ENCODE results near the gene METAP2. TPM values are rescaled to one million over a fixed set of nuclear protein-coding genes. Genes with fewer than 3 reads are reported as not detected.
"Not testable (repeated sequence)": the region's sequence is repeated elsewhere in the genome, so short reads cannot be mapped to it uniquely, and the experiment has no call there.

The METAP2 gene
- total and polyA plus RNA-seq, 3 experiments from 2014 or later, result 36.1 to 129 (median 109) TPM

GRCh38 chr12:95481888-95482287, 7.9 kb downstream of the METAP2 start:
- Histone ChIP-seq H3K4me3 (ENCODE audit: low read length) (no peak overlapping the region), H3K27ac (ENCODE audit: low read depth, low read length) (no peak overlapping the region), H3K4me1 (ENCODE audit: insufficient read depth, low read length) (peaks cover 44% of the 10 kb centered on the region), H3K27me3 (ENCODE audit: insufficient read depth, low read length, poor library complexity, severe bottlenecking) (no peaks in the 10 kb centered on the region), H3K9me3 (ENCODE audit: low read length) (no peaks in the 10 kb centered on the region), H3K36me3 (ENCODE audit: insufficient read depth, low read length) (peaks cover 33% of the 10 kb centered on the region)
- peaks cover 0 to 70% (median 19%) of the 10 kb centered on the region in 3 donors for H3K36me3 Mint-ChIP-seq
- POLR2A ChIA-PET, result no interaction called here
- DNase-seq, result no peak
- CTCF ChIA-PET, result no interaction called here
- H3K9me3 Mint-ChIP-seq, result no peaks in the 10 kb centered on the region
- peaks cover 0 to 3% of the 10 kb centered on the region in 2 donors for H3K27me3 Mint-ChIP-seq
- peaks cover 52 to 70% (median 59%) of the 10 kb centered on the region in 3 donors for H3K4me1 Mint-ChIP-seq
- peak overlapping the region in 2 of 8 donors; percentile 35 to 66 for H3K27ac Mint-ChIP-seq
- no peak overlapping the region for H3K4me3 Mint-ChIP-seq

GRCh38 chr12:95482564-95482963, 8.6 kb downstream of the METAP2 start:
- H3K36me3 Mint-ChIP-seq, result peaks cover 0 to 72% (median 19%) of the 10 kb centered on the region in 3 donors
- H3K4me3 ChIP-seq (ENCODE audit: low read length); H3K27ac ChIP-seq (ENCODE audit: low read depth, low read length); H3K9me3 ChIP-seq (ENCODE audit: low read length); CTCF ChIA-PET; H3K9me3 Mint-ChIP-seq; POLR2A ChIA-PET; H3K4me3 Mint-ChIP-seq; H3K27me3 Mint-ChIP-seq; DNase-seq; H3K27me3 ChIP-seq (ENCODE audit: insufficient read depth, low read length, poor library complexity, severe bottlenecking): not testable (repeated sequence)
- H3K27ac Mint-ChIP-seq, result peak overlapping the region in 1 of 8 donors; percentile 52
- H3K4me1 Mint-ChIP-seq, result peaks cover 49 to 65% (median 60%) of the 10 kb centered on the region in 3 donors
- peaks cover 39% of the 10 kb centered on the region for H3K4me1 ChIP-seq (ENCODE audit: insufficient read depth, low read length)
- H3K36me3 ChIP-seq (ENCODE audit: insufficient read depth, low read length), result peaks cover 29% of the 10 kb centered on the region

GRCh38 chr12:95484524-95484923, 10.6 kb downstream of the METAP2 start:
- POLR2A ChIA-PET, result no interaction called here
- CTCF ChIA-PET, result no interaction called here
- DNase-seq, result no peak

GRCh38 chr12:95487024-95487423, 13.1 kb downstream of the METAP2 start:
- POLR2A ChIA-PET, result no interaction called here
- H3K4me1 Mint-ChIP-seq, result peaks cover 13 to 31% (median 29%) of the 10 kb centered on the region in 3 donors

More at GRCh38 chr12:95484524-95484923, 10.6 kb downstream of the METAP2 start:
- H3K36me3 Mint-ChIP-seq, result peaks cover 0 to 69% (median 18%) of the 10 kb centered on the region in 3 donors
- Histone ChIP-seq H3K4me1 (ENCODE audit: insufficient read depth, low read length) (peaks cover 22% of the 10 kb centered on the region), H3K9me3 (ENCODE audit: low read length) (no peaks in the 10 kb centered on the region), H3K27me3 (ENCODE audit: insufficient read depth, low read length, poor library complexity, severe bottlenecking) (no peaks in the 10 kb centered on the region), H3K36me3 (ENCODE audit: insufficient read depth, low read length) (peaks cover 22% of the 10 kb centered on the region), H3K4me3 (ENCODE audit: low read length) (no peak overlapping the region), H3K27ac (ENCODE audit: low read depth, low read length) (no peak overlapping the region)
- peaks cover 34 to 45% (median 43%) of the 10 kb centered on the region in 3 donors for H3K4me1 Mint-ChIP-seq
- no peaks in the 10 kb centered on the region for H3K27me3 Mint-ChIP-seq
- H3K27ac Mint-ChIP-seq, result peak overlapping the region in 4 of 8 donors; percentile 46 to 79 (median 76)
- no peaks in the 10 kb centered on the region for H3K9me3 Mint-ChIP-seq
- no peak overlapping the region for H3K4me3 Mint-ChIP-seq

GRCh38 chr12:95492462-95492861, 18.5 kb downstream of the METAP2 start:
- H3K36me3 ChIP-seq (ENCODE audit: insufficient read depth, low read length), result peaks cover 24% of the 10 kb centered on the region
- DNase-seq, result no peak
- ChIA-PET CTCF (no interaction called here), POLR2A (no interaction called here)
- H3K27ac ChIP-seq (ENCODE audit: low read depth, low read length), result no peak overlapping the region
- H3K27me3 ChIP-seq (ENCODE audit: insufficient read depth, low read length, poor library complexity, severe bottlenecking), result no peaks in the 10 kb centered on the region
- Mint-ChIP-seq H3K27ac (peak overlapping the region in 1 of 8 donors; percentile 78), H3K27me3 (no peaks in the 10 kb centered on the region), H3K4me3 (no peak overlapping the region), H3K36me3 (peaks cover 5 to 78% (median 31%) of the 10 kb centered on the region in 3 donors), H3K9me3 (no peaks in the 10 kb centered on the region), H3K4me1 (peaks cover 4 to 13% (median 11%) of the 10 kb centered on the region in 3 donors)
- H3K4me1 ChIP-seq (ENCODE audit: insufficient read depth, low read length), result no peaks in the 10 kb centered on the region
- H3K9me3 ChIP-seq (ENCODE audit: low read length), result no peaks in the 10 kb centered on the region
- H3K4me3 ChIP-seq (ENCODE audit: low read length), result no peak overlapping the region

More at GRCh38 chr12:95487024-95487423, 13.1 kb downstream of the METAP2 start:
- Histone ChIP-seq H3K27ac (ENCODE audit: low read depth, low read length) (no peak overlapping the region), H3K9me3 (ENCODE audit: low read length) (no peaks in the 10 kb centered on the region), H3K4me3 (ENCODE audit: low read length) (no peak overlapping the region), H3K4me1 (ENCODE audit: insufficient read depth, low read length) (no peaks in the 10 kb centered on the region), H3K36me3 (ENCODE audit: insufficient read depth, low read length) (peaks cover 17% of the 10 kb centered on the region), H3K27me3 (ENCODE audit: insufficient read depth, low read length, poor library complexity, severe bottlenecking) (no peaks in the 10 kb centered on the region)
- CTCF ChIA-PET, result no interaction called here
- Mint-ChIP-seq H3K36me3 (peaks cover 0 to 73% (median 16%) of the 10 kb centered on the region in 3 donors), H3K9me3 (no peaks in the 10 kb centered on the region), H3K27me3 (no peaks in the 10 kb centered on the region), H3K4me3 (no peak overlapping the region), H3K27ac (no peak overlapping the region)
- no peak for DNase-seq

- no peak for DNase-seq
- Histone ChIP-seq H3K4me1 (ENCODE audit: insufficient read depth, low read length) (no peaks in the 10 kb centered on the region), H3K36me3 (ENCODE audit: insufficient read depth, low read length) (peaks cover 31% of the 10 kb centered on the region), H3K9me3 (ENCODE audit: low read length) (no peaks in the 10 kb centered on the region), H3K27ac (ENCODE audit: low read depth, low read length) (no peak overlapping the region), H3K4me3 (ENCODE audit: low read length) (no peak overlapping the region), H3K27me3 (ENCODE audit: insufficient read depth, low read length, poor library complexity, severe bottlenecking) (no peaks in the 10 kb centered on the region)
- Mint-ChIP-seq H3K4me1 (peaks cover 6 to 27% (median 26%) of the 10 kb centered on the region in 3 donors), H3K4me3 (no peak overlapping the region), H3K36me3 (peaks cover 20 to 81% (median 34%) of the 10 kb centered on the region in 3 donors), H3K27ac (peak overlapping the region in 1 of 8 donors; percentile 29), H3K9me3 (no peaks in the 10 kb centered on the region), H3K27me3 (no peaks in the 10 kb centered on the region)
- ChIA-PET CTCF (no interaction called here), POLR2A (no interaction called here)
Observed at GRCh38 chr12:95494888-95495287, 20.9 kb downstream of the METAP2 start.

GRCh38 chr12:95495433-95495832, 21.5 kb downstream of the METAP2 start:
- ChIA-PET POLR2A (no interaction called here), CTCF (no interaction called here)
- no peaks in the 10 kb centered on the region for H3K27me3 ChIP-seq (ENCODE audit: insufficient read depth, low read length, poor library complexity, severe bottlenecking)
- no peak overlapping the region for H3K27ac ChIP-seq (ENCODE audit: low read depth, low read length)
- H3K9me3 ChIP-seq (ENCODE audit: low read length), result no peaks in the 10 kb centered on the region
- peaks cover 31% of the 10 kb centered on the region for H3K36me3 ChIP-seq (ENCODE audit: insufficient read depth, low read length)
- no peak for DNase-seq
- H3K4me1 Mint-ChIP-seq, result peaks cover 8 to 30% (median 26%) of the 10 kb centered on the region in 3 donors
- H3K4me3 Mint-ChIP-seq, result no peak overlapping the region
- no peaks in the 10 kb centered on the region for H3K9me3 Mint-ChIP-seq
- no peaks in the 10 kb centered on the region for H3K27me3 Mint-ChIP-seq
- peaks cover 20 to 82% (median 37%) of the 10 kb centered on the region in 3 donors for H3K36me3 Mint-ChIP-seq
- no peak overlapping the region for H3K4me3 ChIP-seq (ENCODE audit: low read length)
- H3K4me1 ChIP-seq (ENCODE audit: insufficient read depth, low read length), result no peaks in the 10 kb centered on the region
- peak overlapping the region in 1 of 8 donors; percentile 8 for H3K27ac Mint-ChIP-seq

GRCh38 chr12:95497031-95497430, 23.1 kb downstream of the METAP2 start:
- Mint-ChIP-seq H3K4me1 (peaks cover 6 to 25% (median 21%) of the 10 kb centered on the region in 3 donors), H3K4me3 (peak overlapping the region in 1 of 7 donors; percentile 51), H3K36me3 (peaks cover 20 to 73% (median 40%) of the 10 kb centered on the region in 3 donors), H3K27me3 (no peaks in the 10 kb centered on the region), H3K9me3 (no peaks in the 10 kb centered on the region), H3K27ac (peak overlapping the region in 1 of 8 donors; percentile 66)
- Histone ChIP-seq H3K4me1 (ENCODE audit: insufficient read depth, low read length) (no peaks in the 10 kb centered on the region), H3K27ac (ENCODE audit: low read depth, low read length) (no peak overlapping the region), H3K27me3 (ENCODE audit: insufficient read depth, low read length, poor library complexity, severe bottlenecking) (no peaks in the 10 kb centered on the region), H3K36me3 (ENCODE audit: insufficient read depth, low read length) (peaks cover 31% of the 10 kb centered on the region), H3K9me3 (ENCODE audit: low read length) (no peaks in the 10 kb centered on the region), H3K4me3 (ENCODE audit: low read length) (no peak overlapping the region)
- ChIA-PET CTCF (no interaction called here), POLR2A (no interaction called here)
- DNase-seq, result no peak
